K562 (cell line): Measurements from ENCODE around the gene ACP6. TPM values are rescaled to one million over a fixed set of nuclear protein-coding genes. Genes with fewer than 3 reads are reported as not detected.

Source experiments
- ATAC-seq: fragments of 200-7000 bp; cut with Tn5 transposase; 3 replicates; pipeline ENCODE4 v1.9.1; 2020; ENCODE audit warnings: moderate library complexity
- BruUV-seq: library from RNA; stranded (reverse); fragments of 400-500 nt; replicated peaks from 2 replicates; lab custom pipeline; 2021; lab: Mats Ljungman, UMichigan
- CTCF ChIA-PET: fragments of 300-600 bp; formaldehyde crosslinking; extraction: SDS; loops from one replicate; lab custom pipeline; 2021; ENCODE audit warnings: low intra/inter-chr PET ratio; lab: Yijun Ruan, JAX
- POLR2A ChIA-PET: fragments of 300-600, 350-650 bp; sonication (Branson Sonifier 250); formaldehyde crosslinking; extraction: SDS; loops from one replicate; lab custom pipeline; 2021; ENCODE audit warnings: antibody characterized with exemption, inconsistent platforms; lab: Yijun Ruan, JAX
- DNase-seq, 4 experiments: peaks; one replicate each; pipeline versions ENCODE4 v3.0.0 to v3.0.0-alpha.2; 2011 to 2018; ENCODE audit warnings: low spot score in 3 of 4, mixed read lengths in 3 of 4; ENCODE audit errors: extremely low read depth in 1 of 4
- FAIRE-seq: peaks from 2 replicates; lab custom pipeline; 2011; peaks lifted over from hg19 to GRCh38; lab: Jason Lieb, UNC
- H2AFZ ChIP-seq: 2 replicates; pipeline ENCODE4 v1.6.0; 2011; ENCODE audit warnings: low read depth, low read length, control low read depth, inconsistent platforms
- H3K27ac ChIP-seq: fragments of 200-600 bp; 3 replicates; pipeline ENCODE4 v1.8.0; 2011; ENCODE audit warnings: low read depth, mild to moderate bottlenecking, control low read depth, inconsistent platforms, low read length, moderate library complexity, mixed read lengths; ENCODE audit errors: extremely low read depth
- H3K27me3 ChIP-seq, 2 experiments: fragments of 300-600 bp in 1 of 2; 2 replicates in 1 of 2; 3 replicates in 1 of 2; pipeline versions ENCODE4 v1.6.0 to v1.8.0; 2011; ENCODE audit warnings: inconsistent platforms in 2 of 2, low read length in 2 of 2, mild to moderate bottlenecking in 1 of 2, mixed read lengths in 1 of 2, moderate library complexity in 1 of 2; ENCODE audit not compliant: control insufficient read depth in 2 of 2, insufficient read depth in 2 of 2
- H3K36me3 ChIP-seq: fragments of 300-600 bp; 3 replicates; pipeline ENCODE4 v1.8.0; 2011; ENCODE audit warnings: mild to moderate bottlenecking, low read length, inconsistent platforms; ENCODE audit not compliant: control insufficient read depth, insufficient read depth
- H3K4me1 ChIP-seq, 2 experiments: fragments of 200-600 bp in 1 of 2; replicated peaks in 1 of 2; 2 replicates in 1 of 2; 3 replicates in 1 of 2; pipeline versions ENCODE4 v1.5.1 to v1.8.0; 2011; ENCODE audit warnings: inconsistent platforms in 2 of 2, low read length in 2 of 2, mild to moderate bottlenecking in 1 of 2, mixed read lengths in 1 of 2, moderate library complexity in 1 of 2; ENCODE audit not compliant: control insufficient read depth in 2 of 2, insufficient read depth in 2 of 2
- H3K4me2 ChIP-seq: 2 replicates; pipeline ENCODE4 v1.6.1; 2011; ENCODE audit warnings: low read length, control low read depth, inconsistent platforms, mixed read lengths; ENCODE audit not compliant: insufficient read depth
- H3K4me3 ChIP-seq: fragments of 200-600 bp; sonication (generic), shearing (Covaris generic); 2 replicates; pipeline ENCODE4 v1.5.1; 2016; ENCODE audit warnings: control low read depth, inconsistent platforms
- H3K79me2 ChIP-seq: fragments of 200-600 bp; 3 replicates; pipeline ENCODE4 v1.8.0; 2011; ENCODE audit warnings: low read length, inconsistent platforms; ENCODE audit not compliant: control insufficient read depth, insufficient read depth
- H3K9ac ChIP-seq, 2 experiments: 2 replicates each; pipeline versions ENCODE4 v1.6.0 to v1.6.1; 2011; ENCODE audit warnings: low read depth in 2 of 2, low read length in 2 of 2, control low read depth in 1 of 2, inconsistent platforms in 1 of 2, mild to moderate bottlenecking in 1 of 2, mixed read lengths in 1 of 2; ENCODE audit not compliant: insufficient read depth in 1 of 2
- H3K9me1 ChIP-seq: one replicate; pipeline ENCODE4 v1.6.0; 2011; ENCODE audit warnings: inconsistent platforms, mild to moderate bottlenecking, low read length, moderate library complexity; ENCODE audit not compliant: control insufficient read depth, insufficient read depth
- H3K9me3 ChIP-seq: replicated peaks from 2 replicates; pipeline ENCODE4 v1.5.1; 2011; ENCODE audit warnings: low read depth, low read length, inconsistent platforms; ENCODE audit not compliant: control insufficient read depth, insufficient read depth
- H4K20me1 ChIP-seq: replicated peaks from 2 replicates; pipeline ENCODE4 v1.6.1; 2011; ENCODE audit warnings: low read length, inconsistent platforms, mixed read lengths; ENCODE audit not compliant: control insufficient read depth, insufficient read depth
- ATF6 ChIP-seq: sonication (generic); formaldehyde crosslinking; IDR thresholded peaks from 2 replicates; pipeline ENCODE4 v1.4.0; 2020; ENCODE audit warnings: mild to moderate bottlenecking, missing genetic modification reagents
- BHLHE40 ChIP-seq: IDR thresholded peaks from 2 replicates; pipeline ENCODE4 v1.6.1; 2011; ENCODE audit warnings: low read length, improper control_type of control experiment
- CBFA2T3 ChIP-seq: fragments of 450-650 bp; IDR thresholded peaks from 2 replicates; pipeline ENCODE4 v1.6.1; 2017
- CEBPG ChIP-seq, 3 experiments: fragments of 200-800 bp in 1 of 3; sonication (Bioruptor generic) in 1 of 3; sonication (generic) in 1 of 3; formaldehyde crosslinking in 1 of 3; IDR thresholded peaks in 2 of 3; conservative IDR thresholded peaks in 1 of 3; 2 replicates each; pipeline versions ENCODE4 v1.6.1 to v1.8.0; 2016 to 2022; ENCODE audit warnings: missing compliant biosample characterization in 2 of 3, missing genetic modification characterization in 2 of 3, mild to moderate bottlenecking in 1 of 3, missing genetic modification reagents in 1 of 3
- CREB3 ChIP-seq: fragments of 450-650 bp; conservative IDR thresholded peaks from 2 replicates; pipeline ENCODE4 v1.6.1; 2016; ENCODE audit warnings: missing genetic modification characterization, low read depth, mild to moderate bottlenecking, missing compliant biosample characterization, moderate library complexity
- CREBBP ChIP-seq: IDR thresholded peaks from one replicate; pipeline ENCODE4 v1.6.1; 2012; ENCODE audit warnings: low read depth, mild to moderate bottlenecking, control low read depth, inconsistent platforms, low read length
- ELF4 ChIP-seq: fragments of 450-650 bp; formaldehyde crosslinking; IDR thresholded peaks from 2 replicates; pipeline ENCODE4 v1.4.0; 2022; ENCODE audit warnings: missing genetic modification characterization
- MCM7 ChIP-seq, 2 experiments: fragments of 450-650 bp; IDR thresholded peaks; 2 replicates each; pipeline ENCODE4 v1.6.1; 2016 to 2018
- PPARD ChIP-seq: fragments of 250-450 bp; sonication (Bioruptor Pico); IDR thresholded peaks from 2 replicates; pipeline ENCODE4 v1.8.0; 2022; ENCODE audit warnings: inconsistent platforms, mild to moderate bottlenecking, moderate library complexity
- SIN3A ChIP-seq, 2 experiments: fragments of 150-350 bp in 1 of 2; IDR thresholded peaks; 2 replicates each; pipeline ENCODE4 v1.6.1; 2011 to 2016; ENCODE audit warnings: borderline replicate concordance in 2 of 2, low read depth in 2 of 2, low read length in 2 of 2, mild to moderate bottlenecking in 2 of 2, moderate library complexity in 2 of 2; ENCODE audit not compliant: control insufficient read depth in 1 of 2
- SMARCE1 ChIP-seq: fragments of 450-650 bp; IDR thresholded peaks from 2 replicates; pipeline ENCODE4 v1.7.1; 2016; ENCODE audit warnings: mild to moderate bottlenecking
- TCF15 ChIP-seq: fragments of 250-450 bp; sonication (Bioruptor Pico); IDR thresholded peaks from 2 replicates; pipeline ENCODE4 v1.8.0; 2022; ENCODE audit warnings: moderate library complexity, mild to moderate bottlenecking, inconsistent platforms
- ZFP1 ChIP-seq: fragments of 450-650 bp; formaldehyde crosslinking; IDR thresholded peaks from 2 replicates; pipeline ENCODE4 v1.4.0; 2020; ENCODE audit warnings: mild to moderate bottlenecking, mixed read lengths
- ZFX ChIP-seq: sonication (generic); formaldehyde crosslinking; IDR thresholded peaks from 2 replicates; pipeline ENCODE4 v1.8.0; 2022; ENCODE audit warnings: mild to moderate bottlenecking, missing genetic modification reagents, moderate library complexity
- WGBS: fragments of 100-300 bp; shearing (Covaris generic); methylation state at CpG from one replicate; pipeline ENCODE4 v1.1.6; 2016; ENCODE audit warnings: low coverage, mixed read lengths; ENCODE audit not compliant: insufficient coverage; ENCODE audit errors: missing lambda C conversion rate; 5-methylcytosine and 5-hydroxymethylcytosine counted together
- in situ Hi-C: fragments of 300-500 bp; cut with MboI; formaldehyde crosslinking; loops from 4 replicates; pipeline ENCODE4 v1.15.0; 2018; ENCODE audit warnings: inconsistent platforms, mixed read lengths
- intact Hi-C: fragments of 100-400 bp; cut with micrococcal nuclease; formaldehyde crosslinking; loops from 2 replicates; pipeline ENCODE4 v1.14.2; 2022
- polyA plus RNA-seq, 8 experiments: library from polyadenylated mRNA; depleted of rRNA in 4 of 8; stranded (reverse) in 5 of 8; unstranded in 3 of 8; fragments of >200 nt; fragmentation: Nextera tagmentation in 2 of 8; fragmentation: Illumina TruSeq in 1 of 8; extraction: Ambion mirVana in 2 of 8; extraction: Trizol in 1 of 8; gene quantifications; 2 replicates each; pipeline versions ENCODE4 v1.2.1 to v1.2.3, GENCODE V29; 2011 to 2014; ENCODE audit warnings: inconsistent platforms in 1 of 8, missing spikeins in 1 of 8
- total RNA-seq, 7 experiments: library from RNA; depleted of rRNA in 6 of 7; stranded (reverse); fragments of >200 nt in 6 of 7; fragmentation: Illumina TruSeq in 2 of 7; extraction: Trizol in 2 of 7; gene quantifications; 2 replicates each; pipeline versions ENCODE4 v1.2.1 to v1.2.3, GENCODE V29; 2011 to 2021; ENCODE audit warnings: low replicate concordance in 1 of 7
- TF ChIP-seq, protein P1 (sequence below): fragments of 250-450 bp; sonication (Bioruptor Pico); IDR thresholded peaks from 2 replicates; pipeline ENCODE4 v1.8.0; 2022; ENCODE audit warnings: moderate library complexity, mild to moderate bottlenecking, inconsistent platforms

ACP6 gene
- total and polyA plus RNA-seq, 9 of the 15 experiments (the other 6 are each of a cell fraction or from before 2014, with no cell fraction given) = 0.05 to 1.4 (median 0.49) TPM

DNA sequence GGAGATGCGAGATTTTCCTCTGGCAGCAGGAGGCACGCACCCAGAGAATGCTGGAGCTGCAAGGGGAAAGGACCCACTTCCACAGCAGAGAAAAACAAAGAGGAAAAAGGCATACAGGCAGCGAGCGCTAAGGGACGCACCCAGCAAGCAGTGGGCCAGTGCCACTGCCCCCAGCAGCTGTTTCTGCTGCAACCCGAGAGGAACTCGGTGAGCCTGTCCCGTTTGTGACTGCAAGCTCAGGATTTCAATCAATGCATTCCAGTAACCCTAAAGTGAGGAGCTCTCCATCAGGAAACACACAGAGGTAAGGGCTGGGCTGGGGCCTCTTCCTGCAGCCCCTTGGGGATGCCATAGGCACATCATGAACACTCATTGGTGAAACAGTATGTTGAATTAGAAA lies 58.7 kb downstream of the ACP6 start:
- no peaks in the 10 kb centered on the region for H3K4me1 ChIP-seq
- POLR2A ChIA-PET = no interaction called here
- H3K27me3 ChIP-seq = no peaks in the 10 kb centered on the region
- DNase-seq (no peak), FAIRE-seq (no peak), ATAC-seq (no peak)
- H3K9me3 ChIP-seq = no peaks in the 10 kb centered on the region
- no peak overlapping the region for H3K4me3 ChIP-seq
- H3K36me3 ChIP-seq = peaks cover 11% of the 10 kb centered on the region; the same call in 2 of the 3 replicates
- 46% methylated on average over 7 of the region's 8 CpGs for WGBS
- no peak overlapping the region for H2AFZ ChIP-seq
- H3K4me2 ChIP-seq = no peak overlapping the region
- H3K27ac ChIP-seq = no peak overlapping the region
- no peaks in the 10 kb centered on the region for H3K9me1 ChIP-seq
- H3K9ac ChIP-seq = no peak overlapping the region
- intact Hi-C loops = no loop called here
- H4K20me1 ChIP-seq = no peaks in the 10 kb centered on the region
- CTCF ChIA-PET = no interaction called here
- in situ Hi-C loops = no loop called here
- H3K79me2 ChIP-seq = no peaks in the 10 kb centered on the region
- BruUV-seq = no TSS peak
- TF ChIP-seq ATF6 (CRISPR knock-in tag) (no peak), ZFP1 (no peak), BHLHE40 (no peak), CREBBP (no peak), PPARD (CRISPR knock-in tag) (no peak), CREB3 (tag) (no peak), SMARCE1 (no peak), ELF4 (no peak), SIN3A (IDR thresholded peaks at IDR 0.05; ENCODE audit: borderline replicate concordance in 2 of 2, control insufficient read depth in 1 of 2, low read depth in 2 of 2, low read length in 2 of 2) (no peak), TCF15 (CRISPR knock-in tag) (no peak), MCM7 (IDR thresholded peaks at IDR 0.05) (no peak), CBFA2T3 (no peak), CEBPG (CRISPR knock-in tag; IDR thresholded peaks at IDR 0.05) (no peak), CEBPG (tag; conservative IDR thresholded peaks at IDR 0.05 in 1 of 2, IDR thresholded peaks at IDR 0.05 in 1 of 2) (no peak), ZFX (CRISPR knock-in tag) (no peak)
- TF ChIP-seq, protein P1, sequence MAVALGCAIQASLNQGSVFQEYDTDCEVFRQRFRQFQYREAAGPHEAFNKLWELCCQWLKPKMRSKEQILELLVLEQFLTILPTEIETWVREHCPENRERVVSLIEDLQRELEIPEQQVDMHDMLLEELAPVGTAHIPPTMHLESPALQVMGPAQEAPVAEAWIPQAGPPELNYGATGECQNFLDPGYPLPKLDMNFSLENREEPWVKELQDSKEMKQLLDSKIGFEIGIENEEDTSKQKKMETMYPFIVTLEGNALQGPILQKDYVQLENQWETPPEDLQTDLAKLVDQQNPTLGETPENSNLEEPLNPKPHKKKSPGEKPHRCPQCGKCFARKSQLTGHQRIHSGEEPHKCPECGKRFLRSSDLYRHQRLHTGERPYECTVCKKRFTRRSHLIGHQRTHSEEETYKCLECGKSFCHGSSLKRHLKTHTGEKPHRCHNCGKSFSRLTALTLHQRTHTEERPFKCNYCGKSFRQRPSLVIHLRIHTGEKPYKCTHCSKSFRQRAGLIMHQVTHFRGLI (CRISPR knock-in tag) = no peak
